Loucy (cell line): ENCODE results near the gene BCL2L1.

Experiments used
- EZH2phosphoT487 ChIP-seq: fragments of 200-600 bp; IDR thresholded peaks from 2 replicates; pipeline ENCODE4 v1.6.1; 2018; ENCODE audit warnings: antibody characterized with exemption, mild to moderate bottlenecking, moderate library complexity, borderline replicate concordance
- TF ChIP-seq, protein P1 (sequence below): fragments of 200-600 bp; sonication (generic); conservative IDR thresholded peaks from 2 replicates; pipeline ENCODE4 v1.5.1; 2014; ENCODE audit warnings: mild to moderate bottlenecking, antibody characterized with exemption, low read length

DNA sequence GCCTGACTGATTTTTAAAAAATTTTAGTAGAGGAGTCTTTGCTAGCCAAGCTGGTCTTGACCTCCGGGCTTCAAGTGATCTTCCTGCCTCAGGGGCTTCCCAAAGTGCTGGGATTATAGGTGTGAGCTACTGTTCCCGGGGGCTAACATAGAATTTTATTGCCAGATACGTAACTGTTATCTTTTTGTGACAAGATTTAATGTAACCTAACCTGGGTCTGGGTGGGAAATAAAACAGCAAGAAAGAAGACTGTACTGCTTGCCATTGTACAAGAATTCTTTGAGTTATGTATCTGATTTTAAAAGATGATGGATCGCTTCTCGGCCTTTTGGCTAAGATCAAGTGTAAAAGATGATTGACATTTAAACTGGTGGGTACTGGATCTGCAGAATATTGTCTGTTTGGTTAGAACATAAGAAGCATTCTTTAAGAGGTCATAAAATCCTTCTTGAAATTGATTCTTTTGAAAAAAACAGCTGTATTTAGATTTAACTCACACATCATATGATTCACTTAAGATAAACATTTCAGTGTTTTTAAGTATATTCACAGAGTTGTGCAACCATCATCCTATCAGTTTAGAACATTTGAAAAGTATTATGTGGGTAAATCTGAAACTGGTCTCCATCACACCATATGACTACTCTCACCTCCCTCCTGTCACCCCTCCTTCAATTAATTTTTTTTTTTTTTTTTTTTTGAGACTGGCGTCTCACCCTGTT lies 38.0 kb upstream of the BCL2L1 start:
- TF ChIP-seq, protein P1, sequence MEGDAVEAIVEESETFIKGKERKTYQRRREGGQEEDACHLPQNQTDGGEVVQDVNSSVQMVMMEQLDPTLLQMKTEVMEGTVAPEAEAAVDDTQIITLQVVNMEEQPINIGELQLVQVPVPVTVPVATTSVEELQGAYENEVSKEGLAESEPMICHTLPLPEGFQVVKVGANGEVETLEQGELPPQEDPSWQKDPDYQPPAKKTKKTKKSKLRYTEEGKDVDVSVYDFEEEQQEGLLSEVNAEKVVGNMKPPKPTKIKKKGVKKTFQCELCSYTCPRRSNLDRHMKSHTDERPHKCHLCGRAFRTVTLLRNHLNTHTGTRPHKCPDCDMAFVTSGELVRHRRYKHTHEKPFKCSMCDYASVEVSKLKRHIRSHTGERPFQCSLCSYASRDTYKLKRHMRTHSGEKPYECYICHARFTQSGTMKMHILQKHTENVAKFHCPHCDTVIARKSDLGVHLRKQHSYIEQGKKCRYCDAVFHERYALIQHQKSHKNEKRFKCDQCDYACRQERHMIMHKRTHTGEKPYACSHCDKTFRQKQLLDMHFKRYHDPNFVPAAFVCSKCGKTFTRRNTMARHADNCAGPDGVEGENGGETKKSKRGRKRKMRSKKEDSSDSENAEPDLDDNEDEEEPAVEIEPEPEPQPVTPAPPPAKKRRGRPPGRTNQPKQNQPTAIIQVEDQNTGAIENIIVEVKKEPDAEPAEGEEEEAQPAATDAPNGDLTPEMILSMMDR: no peak
- no peak for TF ChIP-seq EZH2phosphoT487
